A549 (cell line): Measurements from ENCODE around the gene XPC. TPM values are rescaled to one million over a fixed set of nuclear protein-coding genes. Genes with fewer than 3 reads are reported as not detected.

Experiments used
- ATAC-seq, 2 experiments: fragments of 200-7000 bp in 1 of 2; fragments of >200 bp in 1 of 2; cut with Nextera tagmentation in 1 of 2; cut with Tn5 transposase in 1 of 2; 3 replicates each; pipeline versions ENCODE4 v1.8.0 to v1.9.1; 2018 to 2020; ENCODE audit warnings: mild to moderate bottlenecking in 1 of 2, moderate library complexity in 1 of 2
- CTCF ChIA-PET: fragments of 300-600 bp; sonication (Branson Sonifier 250); formaldehyde crosslinking; extraction: SDS; loops from one replicate; lab custom pipeline; 2021; ENCODE audit warnings: antibody characterized with exemption, inconsistent platforms; lab: Yijun Ruan, JAX
- POLR2A ChIA-PET: fragments of 350-600 bp; formaldehyde crosslinking; extraction: SDS; loops from one replicate; lab custom pipeline; 2021; ENCODE audit warnings: antibody characterized with exemption, inconsistent platforms; lab: Yijun Ruan, JAX
- DNase-seq, 2 experiments: peaks; one replicate each; pipeline versions ENCODE4 v3.0.0 to v3.0.0-alpha.2; 2011 to 2016; ENCODE audit warnings: low read depth in 1 of 2, low spot score in 1 of 2
- FAIRE-seq: peaks from 2 replicates; lab custom pipeline; 2011; peaks lifted over from hg19 to GRCh38; lab: Jason Lieb, UNC
- H3K27ac ChIP-seq, 2 experiments: fragments of >200 bp; sonication (Bioruptor Twin); formaldehyde crosslinking; 3 replicates each; pipeline ENCODE4 v1.5.1; 2016 to 2017
- H3K4me1 ChIP-seq: fragments of >200 bp; sonication (Bioruptor Twin); formaldehyde crosslinking; 3 replicates; pipeline ENCODE4 v1.6.1; 2016
- H3K4me2 ChIP-seq: fragments of >200 bp; sonication (Bioruptor Twin); formaldehyde crosslinking; 3 replicates; pipeline ENCODE4 v1.6.1; 2016
- H3K4me3 ChIP-seq: fragments of >200 bp; sonication (Bioruptor Twin); formaldehyde crosslinking; 3 replicates; pipeline ENCODE4 v1.5.1; 2016
- H3K9me3 ChIP-seq: fragments of >200 bp; sonication (Bioruptor Twin); formaldehyde crosslinking; 3 replicates; pipeline ENCODE4 v1.6.1; 2016
- ATOH8 ChIP-seq: fragments of 250-450 bp; sonication (Bioruptor Pico); IDR thresholded peaks from 2 replicates; pipeline ENCODE4 v1.5.0; 2020; ENCODE audit warnings: low read depth, mild to moderate bottlenecking, moderate library complexity
- BCL3 ChIP-seq: fragments of >200 bp; sonication (Bioruptor Twin); formaldehyde crosslinking; IDR thresholded peaks from 3 replicates; pipeline ENCODE4 v1.6.1; 2016
- BHLHE40 ChIP-seq: IDR thresholded peaks from 2 replicates; pipeline ENCODE4 v1.6.1; 2012; ENCODE audit warnings: low read depth, low read length, inconsistent platforms
- CTCF ChIP-seq: fragments of >200 bp; sonication (Bioruptor Twin); formaldehyde crosslinking; IDR thresholded peaks from 3 replicates; pipeline ENCODE4 v1.5.1; 2016
- EP300 ChIP-seq, 2 experiments: fragments of >200 bp; sonication (Bioruptor Twin); formaldehyde crosslinking; IDR thresholded peaks; 2 replicates in 1 of 2; 3 replicates in 1 of 2; pipeline ENCODE4 v1.6.1; 2016 to 2017
- FOSL2 ChIP-seq, 2 experiments: fragments of 450-650 bp in 1 of 2; fragments of >200 bp in 1 of 2; sonication (Bioruptor Twin) in 1 of 2; formaldehyde crosslinking; IDR thresholded peaks; 2 replicates each; pipeline versions ENCODE4 v1.5.0 to v1.6.1; 2016 to 2020; ENCODE audit warnings: mild to moderate bottlenecking in 1 of 2, moderate library complexity in 1 of 2
- FOXS1 ChIP-seq: fragments of 250-450 bp; sonication (Bioruptor Pico); IDR thresholded peaks from 2 replicates; pipeline ENCODE4 v1.5.0; 2020; ENCODE audit warnings: mild to moderate bottlenecking, moderate library complexity
- GATA3 ChIP-seq: IDR thresholded peaks from 2 replicates; pipeline ENCODE4 v1.6.1; 2012; ENCODE audit warnings: borderline replicate concordance
- HES2 ChIP-seq: fragments of >200 bp; sonication (Bioruptor Twin); formaldehyde crosslinking; IDR thresholded peaks from 2 replicates; pipeline ENCODE4 v1.6.1; 2016
- HMGXB4 ChIP-seq: fragments of 250-450 bp; sonication (Bioruptor Pico); IDR thresholded peaks from 2 replicates; pipeline ENCODE4 v1.5.0; 2021; ENCODE audit warnings: mild to moderate bottlenecking, moderate library complexity, borderline replicate concordance
- HOXA7 ChIP-seq: fragments of 250-450 bp; sonication (Bioruptor Pico); IDR thresholded peaks from 2 replicates; pipeline ENCODE4 v1.5.0; 2020; ENCODE audit warnings: mild to moderate bottlenecking, moderate library complexity
- HOXB13 ChIP-seq: fragments of 250-450 bp; sonication (Bioruptor Pico); IDR thresholded peaks from 2 replicates; pipeline ENCODE4 v1.5.0; 2020; ENCODE audit warnings: low read depth, mild to moderate bottlenecking, moderate library complexity
- JUN ChIP-seq, 2 experiments: fragments of >200 bp; sonication (Bioruptor Twin); formaldehyde crosslinking; IDR thresholded peaks; 2 replicates in 1 of 2; 3 replicates in 1 of 2; pipeline ENCODE4 v1.6.1; 2016 to 2017
- JUNB ChIP-seq: fragments of >200 bp; sonication (Bioruptor Twin); formaldehyde crosslinking; IDR thresholded peaks from 2 replicates; pipeline ENCODE4 v1.6.1; 2016
- KDM5A ChIP-seq: fragments of 200-600 bp; sonication (generic); IDR thresholded peaks from 2 replicates; pipeline ENCODE4 v1.6.1; 2016; ENCODE audit warnings: antibody characterized with exemption, mild to moderate bottlenecking
- MAZ ChIP-seq: fragments of 150-350 bp; IDR thresholded peaks from 2 replicates; pipeline ENCODE4 v1.6.1; 2014; ENCODE audit warnings: antibody characterized with exemption, low read depth, low read length, borderline replicate concordance
- MYC ChIP-seq: IDR thresholded peaks from 2 replicates; pipeline ENCODE4 v1.6.1; 2012; ENCODE audit warnings: mild to moderate bottlenecking, inconsistent platforms, low read length, improper control_type of control experiment, borderline replicate concordance
- RAD21 ChIP-seq, 2 experiments: fragments of >200 bp in 1 of 2; sonication (Bioruptor Twin) in 1 of 2; formaldehyde crosslinking in 1 of 2; IDR thresholded peaks in 1 of 2; conservative IDR thresholded peaks in 1 of 2; 2 replicates in 1 of 2; 3 replicates in 1 of 2; pipeline ENCODE4 v1.6.1; 2012 to 2018; ENCODE audit warnings: inconsistent platforms in 1 of 2
- SMC3 ChIP-seq: fragments of >200 bp; sonication (Bioruptor Twin); formaldehyde crosslinking; IDR thresholded peaks from 3 replicates; pipeline ENCODE4 v1.6.1; 2018; ENCODE audit warnings: inconsistent platforms
- TFCP2L1 ChIP-seq: fragments of 250-450 bp; sonication (Bioruptor Pico); IDR thresholded peaks from 2 replicates; pipeline ENCODE4 v1.5.0; 2021; ENCODE audit warnings: mild to moderate bottlenecking
- ZC3H11A ChIP-seq: fragments of 450-650 bp; IDR thresholded peaks from 2 replicates; pipeline ENCODE4 v1.6.1; 2014; ENCODE audit warnings: antibody characterized with exemption, mild to moderate bottlenecking
- WGBS: methylation state at CpG from one replicate; pipeline ENCODE4 v1.1.6; 2017; ENCODE audit errors: missing lambda C conversion rate; 5-methylcytosine and 5-hydroxymethylcytosine counted together
- polyA plus RNA-seq, 4 experiments: library from polyadenylated mRNA; depleted of rRNA in 3 of 4; stranded (reverse); fragments of >200 nt; fragmentation: RNase III in 1 of 4; extraction: RNeasy Plus Mini Kit Qiagen cat#74134 plus additional on column Dnase treatment in 1 of 4; gene quantifications; 2 replicates in 3 of 4; 3 replicates in 1 of 4; pipeline ENCODE4 v1.2.3, GENCODE V29; 2011 to 2017

XPC gene
- polyA plus RNA-seq, 2 of the 4 experiments (the other 2 are of a cell fraction) = 35.4 to 36.3 TPM

- DNase-seq (no peak), ATAC-seq (no peak), FAIRE-seq (no peak)
- no peak for TF ChIP-seq HOXA7
- TF ChIP-seq KDM5A = no peak
- TF ChIP-seq JUNB = no peak
- TF ChIP-seq FOXS1 (CRISPR knock-in tag) = no peak
- no peak for TF ChIP-seq JUN (IDR thresholded peaks at IDR 0.05)
- TF ChIP-seq BCL3 = no peak
- TF ChIP-seq RAD21 (conservative IDR thresholded peaks at IDR 0.05 in 1 of 2, IDR thresholded peaks at IDR 0.05 in 1 of 2) = no peak
- TF ChIP-seq HOXB13 (CRISPR knock-in tag) = no peak
- CTCF ChIA-PET = interaction anchor here (0.8 to 3.9 kb wide), 5 partner anchors 15 to 49 kb away, joined by 3 to 10 read pairs (median 6); partner anchors contain the start of genes CHCHD4 and TMEM43
- H3K4me2 ChIP-seq = peak overlapping the region; percentile 89; the same call in 2 of the 3 replicates
- POLR2A ChIA-PET = no interaction called here
- H3K4me3 ChIP-seq = no peak overlapping the region
- WGBS = 64% methylated on average over 2 of the region's 2 CpGs
- 0 out of 6 replicates have a peak overlapping the region, but pooled peaks of 1 of the 2 experiments have one; percentile 6 for H3K27ac ChIP-seq
- no peaks in the 10 kb centered on the region for H3K9me3 ChIP-seq
- H3K4me1 ChIP-seq = peaks cover 61% of the 10 kb centered on the region
Observed at GRCh38 chr3:14174483-14174882, 3.9 kb downstream of the XPC start.

- Histone ChIP-seq H3K4me2 (no peak overlapping the region), H3K4me3 (no peak overlapping the region), H3K4me1 (peaks cover 60% of the 10 kb centered on the region), H3K27ac (no peak overlapping the region), H3K9me3 (no peaks in the 10 kb centered on the region)
- no peak for ATAC-seq
- no peak for FAIRE-seq
- TF ChIP-seq HMGXB4 (CRISPR knock-in tag) = no peak
- no peak for TF ChIP-seq EP300 (IDR thresholded peaks at IDR 0.05)
- TF ChIP-seq ZC3H11A = no peak
- TF ChIP-seq MAZ = no peak
- no peak for TF ChIP-seq MYC
- TF ChIP-seq BHLHE40 = no peak
- no peak for TF ChIP-seq SMC3
- ChIA-PET CTCF (interaction anchor here (0.7 to 1.2 kb wide), 3 partner anchors 20 to 40 kb away, joined by 3 to 4 read pairs (median 3); no protein-coding TSS in a partner anchor), POLR2A (interaction anchor here (1.4 kb wide), 1 partner anchor 28 kb away, joined by 6 read pairs; no protein-coding TSS in a partner anchor)
- DNase-seq = no peak
- WGBS = 94% methylated on average over 5 of the region's 5 CpGs
Observed at GRCh38 chr3:14172496-14172895, 5.9 kb downstream of the XPC start.

- ATAC-seq (peak; percentile 52 to 77; a peak in 4 of 6 replicates), DNase-seq (no peak), FAIRE-seq (no peak)
- no peak for TF ChIP-seq ATOH8 (CRISPR knock-in tag)
- TF ChIP-seq HES2 = no peak
- TF ChIP-seq FOSL2 (IDR thresholded peaks at IDR 0.05) = no peak
- TF ChIP-seq FOSL2 (CRISPR knock-in tag; IDR thresholded peaks at IDR 0.05) = peak; percentile 55
- no peak for TF ChIP-seq TFCP2L1 (CRISPR knock-in tag)
- TF ChIP-seq CTCF = no peak
- peak; percentile 50; the same call in 1 of the 2 replicates for TF ChIP-seq GATA3
- peak; percentile 36; the same call in 1 of the 2 replicates for TF ChIP-seq JUNB
- 56% methylated on average over 2 of the region's 2 CpGs for WGBS
- peak overlapping the region; percentile 43; the same call in 2 of the 3 replicates for H3K4me2 ChIP-seq
- ChIA-PET POLR2A (interaction anchor here (1.0 to 1.4 kb wide), 2 partner anchors 8 to 26 kb away, joined by 3 to 10 read pairs; partner anchors contain the start of genes LSM3 and XPC), CTCF (interaction anchor here (0.8 to 1.4 kb wide), 4 partner anchors 12 to 27 kb away, joined by 3 to 5 read pairs (median 4); no protein-coding TSS in a partner anchor)
- H3K4me1 ChIP-seq = peaks cover 41% of the 10 kb centered on the region
- no peaks in the 10 kb centered on the region for H3K9me3 ChIP-seq
- peak overlapping the region; percentile 40 to 63; a peak in 4 of 6 replicates for H3K27ac ChIP-seq
- H3K4me3 ChIP-seq = no peak overlapping the region
Observed at GRCh38 chr3:14170531-14171159, 7.8 kb downstream of the XPC start.
